SK-N-SH treated with all-trans-retinoic acid at 6 μM for 48 hours (cell line): ENCODE measurements around the gene YIPF4.
A peak's percentile ranks its signal among the peaks of the same experiment; 100 is the strongest.

Source experiments
- ATAC-seq: fragments of 200-7000 bp; cut with Tn5 transposase; 3 replicates; pipeline ENCODE4 v1.9.1; 2020; ENCODE audit warnings: mild to moderate bottlenecking, moderate library complexity
- ARNTL ChIP-seq: fragments of 450-650 bp; formaldehyde crosslinking; IDR thresholded peaks from 2 replicates; pipeline ENCODE4 v1.5.0; 2020; ENCODE audit warnings: low read depth, mild to moderate bottlenecking, moderate library complexity, borderline replicate concordance
- CSDC2 ChIP-seq: fragments of 250-450 bp; sonication (Bioruptor Pico); IDR thresholded peaks from 2 replicates; pipeline ENCODE4 v1.5.0; 2020; ENCODE audit warnings: mild to moderate bottlenecking, moderate library complexity
- ESRRG ChIP-seq: fragments of 250-450 bp; sonication (Bioruptor Pico); IDR thresholded peaks from 2 replicates; pipeline ENCODE4 v1.6.1; 2021; ENCODE audit warnings: mild to moderate bottlenecking
- GLIS3 ChIP-seq: fragments of 250-450 bp; sonication (Bioruptor Pico); IDR thresholded peaks from 2 replicates; pipeline ENCODE4 v1.5.0; 2020; ENCODE audit warnings: mild to moderate bottlenecking, moderate library complexity
- ISL1 ChIP-seq: fragments of 250-450 bp; sonication (Bioruptor Pico); IDR thresholded peaks from 2 replicates; pipeline ENCODE4 v2.1.2; 2022; ENCODE audit warnings: mild to moderate bottlenecking, moderate library complexity
- OSR1 ChIP-seq: fragments of 250-450 bp; sonication (Bioruptor Pico); IDR thresholded peaks from 2 replicates; pipeline ENCODE4 v1.8.0; 2022; ENCODE audit warnings: moderate library complexity, mild to moderate bottlenecking, inconsistent platforms
- PPARA ChIP-seq: fragments of 250-450 bp; sonication (Bioruptor Pico); IDR thresholded peaks from 2 replicates; pipeline ENCODE4 v1.5.0; 2020; ENCODE audit warnings: mild to moderate bottlenecking, borderline replicate concordance
- RARB ChIP-seq: fragments of 250-450 bp; sonication (Bioruptor Pico); IDR thresholded peaks from 2 replicates; pipeline ENCODE4 v1.8.0; 2021; ENCODE audit warnings: mild to moderate bottlenecking, moderate library complexity
- TCF4 ChIP-seq: fragments of 250-450 bp; sonication (Bioruptor Pico); IDR thresholded peaks from 2 replicates; pipeline ENCODE4 v1.8.0; 2021; ENCODE audit warnings: mild to moderate bottlenecking, moderate library complexity, borderline replicate concordance
- TOX ChIP-seq: fragments of 250-450 bp; sonication (Bioruptor Pico); IDR thresholded peaks from 2 replicates; pipeline ENCODE4 v1.8.0; 2021; ENCODE audit warnings: mild to moderate bottlenecking, moderate library complexity, borderline replicate concordance
- ZC3H10 ChIP-seq: fragments of 250-450 bp; sonication (Bioruptor Pico); IDR thresholded peaks from 2 replicates; pipeline ENCODE4 v1.5.1; 2021; ENCODE audit warnings: mild to moderate bottlenecking, moderate library complexity
- ZFP3 ChIP-seq: fragments of 250-450 bp; sonication (Bioruptor Pico); IDR thresholded peaks from 2 replicates; pipeline ENCODE4 v1.5.0; 2020; ENCODE audit warnings: mild to moderate bottlenecking, moderate library complexity
- ZFP30 ChIP-seq: fragments of 450-650 bp; formaldehyde crosslinking; IDR thresholded peaks from 2 replicates; pipeline ENCODE4 v1.5.0; 2022; ENCODE audit warnings: mild to moderate bottlenecking, moderate library complexity
- ZNF565 ChIP-seq: fragments of 450-650 bp; formaldehyde crosslinking; conservative IDR thresholded peaks from 2 replicates; pipeline ENCODE4 v1.5.0; 2020; ENCODE audit warnings: low read depth, mild to moderate bottlenecking, moderate library complexity
- ZNF70 ChIP-seq: fragments of 450-650 bp; formaldehyde crosslinking; IDR thresholded peaks from 2 replicates; pipeline ENCODE4 v1.5.0; 2020; ENCODE audit warnings: mild to moderate bottlenecking, moderate library complexity
- ZNF8 ChIP-seq: fragments of 450-650 bp; formaldehyde crosslinking; IDR thresholded peaks from 2 replicates; pipeline ENCODE4 v1.5.0; 2020; ENCODE audit warnings: mild to moderate bottlenecking, moderate library complexity
- TF ChIP-seq, protein P1 (sequence below): fragments of 250-450 bp; sonication (Bioruptor Pico); IDR thresholded peaks from 2 replicates; pipeline ENCODE4 v1.8.0; 2021; ENCODE audit warnings: low read depth, mild to moderate bottlenecking, moderate library complexity, borderline replicate concordance
- TF ChIP-seq, protein P2 (sequence below): fragments of 250-450 bp; sonication (Bioruptor Pico); IDR thresholded peaks from 2 replicates; pipeline ENCODE4 v1.5.1; 2020; ENCODE audit warnings: low read depth, mild to moderate bottlenecking, moderate library complexity
- TF ChIP-seq, protein P3 (sequence below): fragments of 250-450 bp; sonication (Bioruptor Pico); IDR thresholded peaks from 2 replicates; pipeline ENCODE4 v1.8.0; 2020; ENCODE audit warnings: mild to moderate bottlenecking, moderate library complexity, borderline replicate concordance
- TF ChIP-seq, protein P4 (sequence below): fragments of 250-450 bp; sonication (Bioruptor Pico); IDR thresholded peaks from 2 replicates; pipeline ENCODE4 v1.5.1; 2021; ENCODE audit warnings: mild to moderate bottlenecking, moderate library complexity
- TF ChIP-seq, protein P5 (sequence below): fragments of 250-450 bp; sonication (Bioruptor Pico); IDR thresholded peaks from 2 replicates; pipeline ENCODE4 v1.5.0; 2020; ENCODE audit warnings: mild to moderate bottlenecking, moderate library complexity

YIPF4 gene

DNA sequence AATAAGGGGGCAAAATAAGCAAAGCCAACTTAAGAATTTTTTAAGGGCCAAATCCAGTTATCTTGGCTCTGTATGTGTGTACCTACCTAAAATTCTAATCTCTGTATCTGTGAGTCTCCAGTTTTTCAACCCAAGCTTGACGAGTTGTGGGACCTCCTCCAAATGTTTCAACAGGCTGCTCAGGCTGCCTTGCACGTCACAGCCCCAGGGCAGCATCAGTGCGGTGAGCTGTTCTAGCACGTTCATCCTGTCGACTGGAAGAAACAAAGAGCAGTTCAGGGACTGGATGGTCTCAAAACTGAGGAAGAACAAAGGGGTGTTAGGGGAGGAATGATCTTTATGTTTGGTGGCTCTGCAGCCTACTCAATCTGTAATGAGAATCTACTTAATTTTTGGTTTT, 42.4 kb upstream of the YIPF4 start:
- no peak for TF ChIP-seq CSDC2
- TF ChIP-seq, protein P1, sequence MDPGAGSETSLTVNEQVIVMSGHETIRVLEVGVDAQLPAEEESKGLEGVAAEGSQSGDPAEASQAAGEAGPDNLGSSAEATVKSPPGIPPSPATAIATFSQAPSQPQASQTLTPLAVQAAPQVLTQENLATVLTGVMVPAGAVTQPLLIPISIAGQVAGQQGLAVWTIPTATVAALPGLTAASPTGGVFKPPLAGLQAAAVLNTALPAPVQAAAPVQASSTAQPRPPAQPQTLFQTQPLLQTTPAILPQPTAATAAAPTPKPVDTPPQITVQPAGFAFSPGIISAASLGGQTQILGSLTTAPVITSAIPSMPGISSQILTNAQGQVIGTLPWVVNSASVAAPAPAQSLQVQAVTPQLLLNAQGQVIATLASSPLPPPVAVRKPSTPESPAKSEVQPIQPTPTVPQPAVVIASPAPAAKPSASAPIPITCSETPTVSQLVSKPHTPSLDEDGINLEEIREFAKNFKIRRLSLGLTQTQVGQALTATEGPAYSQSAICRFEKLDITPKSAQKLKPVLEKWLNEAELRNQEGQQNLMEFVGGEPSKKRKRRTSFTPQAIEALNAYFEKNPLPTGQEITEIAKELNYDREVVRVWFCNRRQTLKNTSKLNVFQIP (CRISPR knock-in tag) = no peak
- no peak for TF ChIP-seq ZNF8 (CRISPR knock-in tag)
- no peak for TF ChIP-seq TCF4
- no peak for TF ChIP-seq TOX (CRISPR knock-in tag)
- no peak for TF ChIP-seq ZFP30 (CRISPR knock-in tag)
- TF ChIP-seq ZNF565 (CRISPR knock-in tag) = no peak
- no peak for TF ChIP-seq ESRRG (CRISPR knock-in tag)
- TF ChIP-seq ARNTL = no peak
- TF ChIP-seq, protein P2, sequence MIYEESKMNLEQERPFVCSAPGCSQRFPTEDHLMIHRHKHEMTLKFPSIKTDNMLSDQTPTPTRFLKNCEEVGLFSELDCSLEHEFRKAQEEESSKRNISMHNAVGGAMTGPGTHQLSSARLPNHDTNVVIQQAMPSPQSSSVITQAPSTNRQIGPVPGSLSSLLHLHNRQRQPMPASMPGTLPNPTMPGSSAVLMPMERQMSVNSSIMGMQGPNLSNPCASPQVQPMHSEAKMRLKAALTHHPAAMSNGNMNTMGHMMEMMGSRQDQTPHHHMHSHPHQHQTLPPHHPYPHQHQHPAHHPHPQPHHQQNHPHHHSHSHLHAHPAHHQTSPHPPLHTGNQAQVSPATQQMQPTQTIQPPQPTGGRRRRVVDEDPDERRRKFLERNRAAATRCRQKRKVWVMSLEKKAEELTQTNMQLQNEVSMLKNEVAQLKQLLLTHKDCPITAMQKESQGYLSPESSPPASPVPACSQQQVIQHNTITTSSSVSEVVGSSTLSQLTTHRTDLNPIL (CRISPR knock-in tag) = no peak
- no peak for TF ChIP-seq OSR1 (CRISPR knock-in tag)
- TF ChIP-seq PPARA (CRISPR knock-in tag) = no peak
- no peak for TF ChIP-seq ZFP3 (CRISPR knock-in tag)
- ATAC-seq = no peak

DNA sequence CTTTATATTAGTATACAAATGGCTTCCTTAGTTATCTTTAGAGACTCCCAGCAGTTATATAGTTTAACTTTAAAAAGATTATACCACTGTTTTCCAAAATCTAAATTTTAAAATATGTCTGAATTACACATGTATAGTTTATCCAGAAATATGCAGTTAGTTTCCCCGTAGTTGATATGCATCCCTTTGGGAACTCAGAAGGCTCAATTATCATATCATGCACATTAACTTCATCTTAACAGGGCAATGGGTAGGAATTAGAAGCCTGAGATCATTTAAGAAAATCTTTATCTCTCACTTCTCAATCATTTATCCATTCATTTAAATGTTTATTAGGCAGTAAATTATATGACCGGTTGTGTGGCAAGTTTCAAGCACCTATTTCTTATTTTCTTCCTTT, 40.2 kb upstream of the YIPF4 start:
- no peak for TF ChIP-seq ZC3H10 (CRISPR knock-in tag)
- no peak for ATAC-seq

DNA sequence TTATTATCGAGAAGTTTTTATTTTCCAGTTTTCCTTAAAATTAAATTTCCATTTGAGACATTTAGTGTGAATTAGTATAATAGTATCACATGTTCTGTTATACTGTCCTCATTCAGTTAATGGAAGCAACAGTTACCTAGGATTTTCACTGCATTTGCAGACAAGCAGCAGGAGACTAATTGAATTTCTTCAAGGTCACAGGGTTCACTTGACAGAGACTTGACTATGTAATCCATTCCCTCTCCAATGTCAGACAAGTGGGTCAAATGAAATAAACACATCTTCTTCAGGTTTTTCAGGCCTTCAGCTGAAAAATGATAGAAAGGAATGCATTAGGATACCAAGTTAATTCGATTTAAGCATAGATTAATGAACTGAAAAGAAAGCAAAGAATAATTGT, 39.7 kb upstream of the YIPF4 start:
- TF ChIP-seq ZNF8 (CRISPR knock-in tag) = no peak
- no peak for TF ChIP-seq TOX (CRISPR knock-in tag)
- TF ChIP-seq ZFP30 (CRISPR knock-in tag) = no peak
- TF ChIP-seq ISL1 (CRISPR knock-in tag) = peak; percentile 69
- TF ChIP-seq TCF4 = no peak
- TF ChIP-seq, all 23 proteins: peak for 1
- ATAC-seq = no peak

DNA sequence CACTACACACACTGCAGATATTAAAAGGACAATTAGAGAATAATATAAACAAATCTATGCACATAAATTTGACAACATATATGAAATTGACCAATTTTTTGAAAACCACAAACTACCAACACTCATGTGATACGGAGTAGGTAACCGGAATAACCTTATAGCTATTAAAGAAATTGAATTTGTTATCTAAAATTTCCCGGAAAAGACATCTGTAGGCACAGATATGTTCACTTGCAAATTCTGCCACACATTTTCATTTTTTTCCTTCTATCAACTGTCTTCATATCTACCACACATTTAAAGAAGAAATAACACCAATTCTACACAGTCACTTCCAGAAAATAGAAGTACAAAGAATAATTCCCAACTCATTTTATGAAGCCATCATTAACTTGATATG, 35.4 kb upstream of the YIPF4 start:
- TF ChIP-seq RARB (no peak), ESRRG (CRISPR knock-in tag) (no peak), CSDC2 (no peak), TCF4 (no peak)
- TF ChIP-seq, protein P3, sequence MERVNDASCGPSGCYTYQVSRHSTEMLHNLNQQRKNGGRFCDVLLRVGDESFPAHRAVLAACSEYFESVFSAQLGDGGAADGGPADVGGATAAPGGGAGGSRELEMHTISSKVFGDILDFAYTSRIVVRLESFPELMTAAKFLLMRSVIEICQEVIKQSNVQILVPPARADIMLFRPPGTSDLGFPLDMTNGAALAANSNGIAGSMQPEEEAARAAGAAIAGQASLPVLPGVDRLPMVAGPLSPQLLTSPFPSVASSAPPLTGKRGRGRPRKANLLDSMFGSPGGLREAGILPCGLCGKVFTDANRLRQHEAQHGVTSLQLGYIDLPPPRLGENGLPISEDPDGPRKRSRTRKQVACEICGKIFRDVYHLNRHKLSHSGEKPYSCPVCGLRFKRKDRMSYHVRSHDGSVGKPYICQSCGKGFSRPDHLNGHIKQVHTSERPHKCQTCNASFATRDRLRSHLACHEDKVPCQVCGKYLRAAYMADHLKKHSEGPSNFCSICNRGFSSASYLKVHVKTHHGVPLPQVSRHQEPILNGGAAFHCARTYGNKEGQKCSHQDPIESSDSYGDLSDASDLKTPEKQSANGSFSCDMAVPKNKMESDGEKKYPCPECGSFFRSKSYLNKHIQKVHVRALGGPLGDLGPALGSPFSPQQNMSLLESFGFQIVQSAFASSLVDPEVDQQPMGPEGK (CRISPR knock-in tag) = no peak
- TF ChIP-seq, protein P4, sequence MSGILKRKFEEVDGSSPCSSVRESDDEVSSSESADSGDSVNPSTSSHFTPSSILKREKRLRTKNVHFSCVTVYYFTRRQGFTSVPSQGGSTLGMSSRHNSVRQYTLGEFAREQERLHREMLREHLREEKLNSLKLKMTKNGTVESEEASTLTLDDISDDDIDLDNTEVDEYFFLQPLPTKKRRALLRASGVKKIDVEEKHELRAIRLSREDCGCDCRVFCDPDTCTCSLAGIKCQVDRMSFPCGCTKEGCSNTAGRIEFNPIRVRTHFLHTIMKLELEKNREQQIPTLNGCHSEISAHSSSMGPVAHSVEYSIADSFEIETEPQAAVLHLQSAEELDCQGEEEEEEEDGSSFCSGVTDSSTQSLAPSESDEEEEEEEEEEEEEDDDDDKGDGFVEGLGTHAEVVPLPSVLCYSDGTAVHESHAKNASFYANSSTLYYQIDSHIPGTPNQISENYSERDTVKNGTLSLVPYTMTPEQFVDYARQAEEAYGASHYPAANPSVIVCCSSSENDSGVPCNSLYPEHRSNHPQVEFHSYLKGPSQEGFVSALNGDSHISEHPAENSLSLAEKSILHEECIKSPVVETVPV (CRISPR knock-in tag) = no peak
- ATAC-seq = no peak

DNA sequence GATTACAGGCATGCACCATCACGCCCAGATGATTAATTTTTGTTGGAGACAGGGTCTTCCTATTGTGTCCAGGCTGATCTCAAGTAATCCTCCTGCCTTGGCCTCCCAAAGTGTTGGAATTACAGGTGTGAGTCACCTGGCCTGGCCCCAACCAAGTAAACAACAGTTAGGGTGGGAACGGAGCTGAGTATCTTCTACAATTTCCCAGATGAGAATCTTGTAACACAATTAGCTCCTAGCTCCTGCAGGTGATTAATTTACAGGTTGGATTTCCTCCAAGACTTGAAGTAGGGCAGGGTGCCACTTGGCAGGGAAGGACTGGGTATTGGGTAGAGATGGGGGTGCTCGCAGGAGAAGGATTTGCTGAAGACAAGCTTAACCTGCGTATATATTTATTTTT, 30.8 kb upstream of the YIPF4 start:
- ATAC-seq = no peak
- no peak for TF ChIP-seq OSR1 (CRISPR knock-in tag)
- no peak for TF ChIP-seq ZNF70 (CRISPR knock-in tag)
- no peak for TF ChIP-seq GLIS3 (CRISPR knock-in tag)
- TF ChIP-seq ZNF8 (CRISPR knock-in tag) = no peak
- TF ChIP-seq PPARA (CRISPR knock-in tag) = no peak
- no peak for TF ChIP-seq TOX (CRISPR knock-in tag)
- no peak for TF ChIP-seq ZFP30 (CRISPR knock-in tag)

DNA sequence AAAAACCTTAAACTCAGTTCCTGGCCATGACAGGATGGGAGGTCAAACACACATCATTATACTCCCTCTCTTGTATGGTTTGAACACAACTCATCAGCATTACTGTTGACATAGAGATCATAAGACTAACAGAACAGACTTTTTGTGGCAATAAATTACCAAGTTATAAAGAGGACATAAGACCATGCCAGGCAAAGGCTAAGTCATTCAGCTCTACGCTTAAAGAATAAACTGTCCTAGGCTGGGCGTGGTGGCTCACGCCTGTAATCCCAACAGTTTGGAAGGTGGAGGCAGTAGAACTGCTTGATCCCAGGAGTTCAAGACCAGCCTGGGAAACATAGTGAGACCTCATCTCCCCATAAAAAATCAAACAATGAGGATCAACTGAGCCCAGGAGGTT, 29.4 kb upstream of the YIPF4 start:
- ATAC-seq = no peak
- TF ChIP-seq ZNF70 (CRISPR knock-in tag) (no peak), RARB (no peak), ZFP3 (CRISPR knock-in tag) (no peak)
- TF ChIP-seq, protein P5, sequence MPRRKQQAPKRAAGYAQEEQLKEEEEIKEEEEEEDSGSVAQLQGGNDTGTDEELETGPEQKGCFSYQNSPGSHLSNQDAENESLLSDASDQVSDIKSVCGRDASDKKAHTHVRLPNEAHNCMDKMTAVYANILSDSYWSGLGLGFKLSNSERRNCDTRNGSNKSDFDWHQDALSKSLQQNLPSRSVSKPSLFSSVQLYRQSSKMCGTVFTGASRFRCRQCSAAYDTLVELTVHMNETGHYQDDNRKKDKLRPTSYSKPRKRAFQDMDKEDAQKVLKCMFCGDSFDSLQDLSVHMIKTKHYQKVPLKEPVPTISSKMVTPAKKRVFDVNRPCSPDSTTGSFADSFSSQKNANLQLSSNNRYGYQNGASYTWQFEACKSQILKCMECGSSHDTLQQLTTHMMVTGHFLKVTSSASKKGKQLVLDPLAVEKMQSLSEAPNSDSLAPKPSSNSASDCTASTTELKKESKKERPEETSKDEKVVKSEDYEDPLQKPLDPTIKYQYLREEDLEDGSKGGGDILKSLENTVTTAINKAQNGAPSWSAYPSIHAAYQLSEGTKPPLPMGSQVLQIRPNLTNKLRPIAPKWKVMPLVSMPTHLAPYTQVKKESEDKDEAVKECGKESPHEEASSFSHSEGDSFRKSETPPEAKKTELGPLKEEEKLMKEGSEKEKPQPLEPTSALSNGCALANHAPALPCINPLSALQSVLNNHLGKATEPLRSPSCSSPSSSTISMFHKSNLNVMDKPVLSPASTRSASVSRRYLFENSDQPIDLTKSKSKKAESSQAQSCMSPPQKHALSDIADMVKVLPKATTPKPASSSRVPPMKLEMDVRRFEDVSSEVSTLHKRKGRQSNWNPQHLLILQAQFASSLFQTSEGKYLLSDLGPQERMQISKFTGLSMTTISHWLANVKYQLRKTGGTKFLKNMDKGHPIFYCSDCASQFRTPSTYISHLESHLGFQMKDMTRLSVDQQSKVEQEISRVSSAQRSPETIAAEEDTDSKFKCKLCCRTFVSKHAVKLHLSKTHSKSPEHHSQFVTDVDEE (CRISPR knock-in tag) = no peak
